Subcutaneous adipose tissue (tissue), 4 donors: ENCODE data around the gene RAB37. TPM values are rescaled to one million over a fixed set of nuclear protein-coding genes. Genes with fewer than 3 reads are reported as not detected.

ENCODE experiments used
- total RNA-seq, 4 donors: library from RNA; depleted of rRNA; stranded (reverse); fragments of >200 nt; gene quantifications; one replicate each; pipeline ENCODE4 v1.1.0, GENCODE V29; 2016
- TF ChIP-seq, protein P1 (sequence below): fragments of 450-650 bp; IDR thresholded peaks from one replicate; pipeline ENCODE4 v1.5.1; 2016; ENCODE audit warnings: low read depth, mild to moderate bottlenecking, control low read depth, antibody characterized with exemption, moderate library complexity

RAB37 gene
- total RNA-seq, 4 donors from 2014 or later, result 1.0 to 2.4 (median 1.9) TPM; not detected in 1

DNA sequence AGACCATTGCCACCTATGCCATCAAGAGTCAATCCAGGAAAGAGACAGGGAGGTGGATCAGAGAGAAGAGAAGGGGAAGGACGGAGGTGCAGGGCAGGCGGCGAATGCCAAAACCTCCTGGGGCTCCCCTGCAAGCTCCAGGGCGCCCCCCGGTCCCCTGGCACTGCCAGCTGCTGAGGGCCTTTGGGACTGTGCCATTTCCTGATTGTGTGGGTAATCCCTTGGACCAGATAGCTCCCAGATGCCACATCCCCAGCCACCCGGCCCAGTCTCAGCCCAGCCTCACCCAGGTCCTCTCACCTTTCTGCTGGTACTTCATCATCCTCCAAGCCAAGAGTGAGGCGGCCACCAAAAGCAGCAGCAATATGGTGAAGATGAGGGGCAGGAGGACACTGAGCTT lies 39.0 kb upstream of the RAB37 start:
- TF ChIP-seq, protein P1, sequence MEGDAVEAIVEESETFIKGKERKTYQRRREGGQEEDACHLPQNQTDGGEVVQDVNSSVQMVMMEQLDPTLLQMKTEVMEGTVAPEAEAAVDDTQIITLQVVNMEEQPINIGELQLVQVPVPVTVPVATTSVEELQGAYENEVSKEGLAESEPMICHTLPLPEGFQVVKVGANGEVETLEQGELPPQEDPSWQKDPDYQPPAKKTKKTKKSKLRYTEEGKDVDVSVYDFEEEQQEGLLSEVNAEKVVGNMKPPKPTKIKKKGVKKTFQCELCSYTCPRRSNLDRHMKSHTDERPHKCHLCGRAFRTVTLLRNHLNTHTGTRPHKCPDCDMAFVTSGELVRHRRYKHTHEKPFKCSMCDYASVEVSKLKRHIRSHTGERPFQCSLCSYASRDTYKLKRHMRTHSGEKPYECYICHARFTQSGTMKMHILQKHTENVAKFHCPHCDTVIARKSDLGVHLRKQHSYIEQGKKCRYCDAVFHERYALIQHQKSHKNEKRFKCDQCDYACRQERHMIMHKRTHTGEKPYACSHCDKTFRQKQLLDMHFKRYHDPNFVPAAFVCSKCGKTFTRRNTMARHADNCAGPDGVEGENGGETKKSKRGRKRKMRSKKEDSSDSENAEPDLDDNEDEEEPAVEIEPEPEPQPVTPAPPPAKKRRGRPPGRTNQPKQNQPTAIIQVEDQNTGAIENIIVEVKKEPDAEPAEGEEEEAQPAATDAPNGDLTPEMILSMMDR, result no peak

DNA sequence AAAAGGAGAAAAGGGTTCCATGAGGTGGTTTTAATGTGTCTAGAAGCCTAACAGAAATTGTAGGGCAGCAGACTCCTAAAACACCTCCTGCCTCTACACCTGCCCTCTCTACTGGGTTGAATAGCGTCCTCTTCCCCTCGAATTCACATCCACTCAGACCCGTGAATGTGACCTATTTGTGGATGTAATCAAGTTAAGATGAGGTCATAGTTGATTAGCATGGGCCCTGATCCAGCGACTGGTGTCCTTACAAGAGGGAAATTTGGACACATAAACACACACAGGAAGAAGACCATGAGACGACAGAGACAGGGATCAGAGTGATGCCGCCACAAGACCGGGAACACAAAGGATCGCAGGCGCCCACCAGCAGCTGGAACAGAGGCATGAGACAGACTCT lies 37.8 kb upstream of the RAB37 start:
- TF ChIP-seq, protein P1, result no peak

DNA sequence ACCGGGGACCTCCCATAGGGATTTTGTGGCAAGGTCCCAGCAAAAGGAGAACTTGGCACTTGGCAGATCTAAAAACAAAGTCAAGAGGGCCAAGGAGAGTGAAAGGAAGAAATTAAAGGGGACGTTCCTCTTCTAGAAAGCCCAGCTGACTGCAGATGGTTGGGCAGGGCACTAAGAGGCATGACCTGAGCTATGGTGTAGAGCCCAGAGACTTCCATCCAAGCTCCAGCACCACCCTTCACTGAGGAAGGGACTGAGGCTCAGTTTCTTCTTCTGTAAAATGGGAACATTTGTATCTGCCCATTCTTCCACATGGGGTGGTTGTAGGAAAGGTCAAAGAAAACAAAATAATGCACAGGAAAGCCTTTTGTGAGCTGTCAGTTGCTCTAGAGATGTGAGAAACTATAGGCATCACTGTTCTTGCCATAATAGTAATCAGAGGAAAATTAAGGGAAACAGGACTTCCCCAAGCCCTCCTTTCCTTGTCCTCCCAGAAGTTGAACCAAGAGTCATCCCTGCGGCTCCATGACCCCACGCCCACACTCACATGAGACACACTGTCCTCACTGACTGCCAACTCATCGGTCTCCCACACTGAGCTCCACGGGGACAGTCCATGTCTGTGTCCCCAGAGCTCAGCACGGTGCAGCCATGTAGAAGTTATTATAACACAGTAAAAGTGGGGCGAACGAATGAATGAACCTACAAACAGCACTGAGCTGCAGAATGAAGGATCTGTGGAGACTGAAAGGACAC lies 34.8 kb upstream of the RAB37 start:
- TF ChIP-seq, protein P1, result no peak

DNA sequence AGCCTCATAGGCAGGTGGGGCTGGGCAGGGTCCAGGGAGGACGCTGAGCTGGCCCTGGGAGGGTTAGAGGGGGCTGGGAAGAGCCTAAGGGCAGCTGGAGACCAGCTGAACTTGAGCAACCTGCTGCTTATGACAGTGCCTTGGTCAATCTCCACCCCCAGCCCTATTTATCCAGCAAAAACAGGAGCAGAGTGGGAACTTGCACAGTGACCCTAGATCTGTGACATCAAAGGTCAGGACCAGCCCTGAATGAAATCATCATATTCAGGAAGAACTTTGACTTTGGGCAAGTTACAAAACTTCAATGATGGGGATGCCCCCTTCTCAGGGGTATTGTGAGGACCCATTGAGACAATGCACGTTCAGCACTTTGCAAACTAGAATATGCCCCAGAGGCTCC lies 33.7 kb upstream of the RAB37 start:
- TF ChIP-seq, protein P1, result no peak

DNA sequence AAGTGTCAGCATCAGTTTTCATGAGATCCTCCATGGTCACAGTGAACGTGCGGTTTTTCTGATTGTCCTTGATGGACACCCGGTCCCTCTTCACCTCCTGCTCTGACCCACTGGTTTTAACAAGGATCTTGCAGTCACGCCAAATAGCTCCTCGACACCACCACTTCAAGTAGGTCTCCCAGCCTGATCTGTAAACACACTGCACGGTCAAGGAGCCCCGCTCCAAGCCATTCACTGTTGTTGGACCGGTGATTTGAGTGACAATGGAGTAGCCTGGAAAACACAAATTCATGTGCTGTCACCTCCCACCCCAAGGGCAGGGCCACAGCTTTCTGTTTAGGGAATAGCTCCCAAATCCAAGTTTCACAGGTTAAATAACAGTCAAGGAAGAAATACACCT lies 32.5 kb upstream of the RAB37 start:
- TF ChIP-seq, protein P1, result no peak

DNA sequence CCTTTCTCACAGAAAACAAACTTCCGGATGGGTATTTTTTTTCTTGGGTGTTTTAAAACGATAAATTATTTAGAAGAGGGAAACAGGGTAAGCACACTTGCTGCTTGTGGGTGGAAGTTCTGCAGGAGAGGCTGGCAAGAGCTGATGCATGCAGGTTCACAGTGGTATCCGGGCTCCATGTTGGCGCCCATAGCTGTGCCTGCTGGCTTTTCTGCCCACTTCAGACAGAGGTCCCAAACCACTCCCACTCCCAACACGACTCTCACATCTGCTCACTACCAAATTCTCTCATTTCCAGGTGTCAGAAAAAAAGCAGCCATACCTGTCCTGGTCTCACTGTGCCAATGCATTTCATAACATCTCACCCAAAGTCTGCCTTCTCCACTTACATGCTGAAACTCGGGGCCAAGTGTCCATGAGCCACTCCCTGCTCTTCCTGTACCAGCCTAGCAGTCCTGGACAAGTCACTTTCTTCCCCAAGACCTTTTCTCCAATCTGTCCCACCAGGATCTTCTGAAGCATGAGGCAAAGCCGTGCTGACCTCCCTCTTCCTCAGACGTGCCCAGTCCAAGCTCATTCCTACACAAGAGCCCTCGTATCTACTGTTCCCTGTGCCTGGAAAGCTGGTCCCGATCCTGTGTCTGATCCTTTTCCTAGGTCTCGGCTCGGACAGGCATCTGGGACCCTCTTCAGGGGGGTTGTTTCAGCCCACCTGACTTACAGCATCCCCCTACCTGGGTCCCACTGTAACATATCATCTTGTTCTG lies 25.8 kb upstream of the RAB37 start:
- TF ChIP-seq, protein P1, result no peak

DNA sequence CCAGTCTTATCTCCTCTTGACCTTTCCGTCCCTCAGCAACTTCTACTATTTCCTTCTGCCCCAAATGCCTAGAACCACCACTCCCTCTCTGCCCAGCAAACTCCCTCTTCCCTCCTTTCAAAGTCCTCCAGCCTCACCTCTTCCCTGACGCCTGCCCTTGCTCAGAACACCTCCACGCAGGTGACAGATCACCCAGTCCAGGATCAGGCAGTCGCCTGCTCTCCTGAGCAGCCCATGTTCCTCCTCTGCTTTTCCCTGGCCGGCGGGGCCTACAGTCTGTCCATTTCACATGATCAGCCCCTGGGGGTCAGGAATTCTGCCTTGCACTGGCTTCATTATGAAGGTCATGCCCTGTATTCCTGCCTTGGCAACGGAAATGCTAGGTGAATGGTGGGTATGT lies 24.8 kb upstream of the RAB37 start:
- TF ChIP-seq, protein P1, result no peak
